Hepatocyte (in vitro differentiated cells): ENCODE results near the gene CGB3. TPM values are rescaled to one million over a fixed set of nuclear protein-coding genes. Genes with fewer than 3 reads are reported as not detected.

Experiments used
- DNase-seq: peaks from one replicate; pipeline ENCODE4 v3.0.0-alpha.2; 2016; ENCODE audit warnings: low spot score
- H2AFZ ChIP-seq: fragments of 200-600 bp; sonication (generic); 2 replicates; pipeline ENCODE4 v1.6.0; 2016; ENCODE audit warnings: antibody characterized with exemption, mild to moderate bottlenecking
- H3K27ac ChIP-seq: fragments of 200-600 bp; sonication (generic); 2 replicates; pipeline ENCODE4 v1.5.1; 2016; ENCODE audit warnings: mild to moderate bottlenecking
- H3K27me3 ChIP-seq: fragments of 200-600 bp; sonication (generic); 2 replicates; pipeline ENCODE4 v1.6.1; 2016
- H3K36me3 ChIP-seq: fragments of 200-600 bp; sonication (generic); replicated peaks from 2 replicates; pipeline ENCODE4 v1.5.1; 2016; ENCODE audit warnings: low read depth; ENCODE audit not compliant: insufficient read depth
- H3K4me1 ChIP-seq: fragments of 200-600 bp; sonication (generic); 2 replicates; pipeline ENCODE4 v1.5.1; 2016; ENCODE audit warnings: mild to moderate bottlenecking, moderate library complexity; ENCODE audit not compliant: insufficient read depth
- H3K4me2 ChIP-seq: fragments of 200-600 bp; sonication (generic); 2 replicates; pipeline ENCODE4 v1.6.0; 2016
- H3K4me3 ChIP-seq: fragments of 200-600 bp; sonication (generic); 2 replicates; pipeline ENCODE4 v1.5.1; 2016; ENCODE audit warnings: mild to moderate bottlenecking
- H3K79me2 ChIP-seq: fragments of 200-600 bp; sonication (generic); 2 replicates; pipeline ENCODE4 v1.6.0; 2017; ENCODE audit warnings: mild to moderate bottlenecking
- H3K9me2 ChIP-seq: fragments of 200-600 bp; sonication (generic); replicated peaks from 2 replicates; pipeline ENCODE4 v1.6.0; 2017; ENCODE audit warnings: mild to moderate bottlenecking; ENCODE audit not compliant: insufficient read depth
- H3K9me3 ChIP-seq: fragments of 200-600 bp; sonication (generic); 2 replicates; pipeline ENCODE4 v1.5.1; 2016; ENCODE audit warnings: low read depth, mild to moderate bottlenecking
- H4K20me1 ChIP-seq: fragments of 200-600 bp; sonication (generic); 2 replicates; pipeline ENCODE4 v1.6.0; 2016; ENCODE audit warnings: mild to moderate bottlenecking; ENCODE audit not compliant: insufficient read depth, poor library complexity, severe bottlenecking
- EZH2 ChIP-seq: fragments of 200-600 bp; sonication (generic); IDR thresholded peaks from 2 replicates; pipeline ENCODE4 v1.6.1; 2016; ENCODE audit warnings: antibody characterized with exemption, mild to moderate bottlenecking, borderline replicate concordance
- EZH2phosphoT487 ChIP-seq: fragments of 200-600 bp; sonication (generic); IDR thresholded peaks from one replicate; pipeline ENCODE4 v1.6.1; 2018; ENCODE audit warnings: antibody characterized with exemption, mild to moderate bottlenecking, low read depth, moderate library complexity; ENCODE audit not compliant: unreplicated experiment, severe bottlenecking
- WGBS: methylation state at CpG from one replicate; pipeline ENCODE4 v1.1.6; 2016; ENCODE audit warnings: low lambda C conversion rate; ENCODE audit errors: missing lambda C conversion rate; 5-methylcytosine and 5-hydroxymethylcytosine counted together
- polyA plus RNA-seq: library from polyadenylated mRNA; unstranded; fragments of >200 nt; fragmentation: Nextera tagmentation; extraction: Ambion mirVana; gene quantifications from 2 replicates; pipeline ENCODE4 v1.2.1, GENCODE V29; 2016
- total RNA-seq: library from RNA; depleted of rRNA; stranded (reverse); fragments of >200 nt; gene quantifications from 2 replicates; pipeline ENCODE4 v1.2.3, GENCODE V29; 2014
- TF ChIP-seq, protein P1 (sequence below): fragments of 200-600 bp; sonication (generic); IDR thresholded peaks from 2 replicates; pipeline ENCODE4 v1.5.1; 2016; ENCODE audit warnings: antibody characterized with exemption, mild to moderate bottlenecking; ENCODE audit not compliant: poor library complexity

Gene CGB3
- total and polyA plus RNA-seq, 2 experiments from 2014 or later = 1.1 TPM; not detected in 1

- H3K9me2 ChIP-seq = no peaks in the 10 kb centered on the region
- WGBS = 85% methylated on average over 9 of the region's 9 CpGs
- H3K79me2 ChIP-seq = no peaks in the 10 kb centered on the region
- DNase-seq = no peak
- no peak overlapping the region for H3K4me3 ChIP-seq
- no peak overlapping the region for H3K27ac ChIP-seq
- peaks cover 9% of the 10 kb centered on the region for H3K4me1 ChIP-seq
- no peaks in the 10 kb centered on the region for H3K36me3 ChIP-seq
- TF ChIP-seq, protein P1, sequence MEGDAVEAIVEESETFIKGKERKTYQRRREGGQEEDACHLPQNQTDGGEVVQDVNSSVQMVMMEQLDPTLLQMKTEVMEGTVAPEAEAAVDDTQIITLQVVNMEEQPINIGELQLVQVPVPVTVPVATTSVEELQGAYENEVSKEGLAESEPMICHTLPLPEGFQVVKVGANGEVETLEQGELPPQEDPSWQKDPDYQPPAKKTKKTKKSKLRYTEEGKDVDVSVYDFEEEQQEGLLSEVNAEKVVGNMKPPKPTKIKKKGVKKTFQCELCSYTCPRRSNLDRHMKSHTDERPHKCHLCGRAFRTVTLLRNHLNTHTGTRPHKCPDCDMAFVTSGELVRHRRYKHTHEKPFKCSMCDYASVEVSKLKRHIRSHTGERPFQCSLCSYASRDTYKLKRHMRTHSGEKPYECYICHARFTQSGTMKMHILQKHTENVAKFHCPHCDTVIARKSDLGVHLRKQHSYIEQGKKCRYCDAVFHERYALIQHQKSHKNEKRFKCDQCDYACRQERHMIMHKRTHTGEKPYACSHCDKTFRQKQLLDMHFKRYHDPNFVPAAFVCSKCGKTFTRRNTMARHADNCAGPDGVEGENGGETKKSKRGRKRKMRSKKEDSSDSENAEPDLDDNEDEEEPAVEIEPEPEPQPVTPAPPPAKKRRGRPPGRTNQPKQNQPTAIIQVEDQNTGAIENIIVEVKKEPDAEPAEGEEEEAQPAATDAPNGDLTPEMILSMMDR = no peak
- TF ChIP-seq EZH2phosphoT487 = no peak
- TF ChIP-seq EZH2 = no peak
- H3K9me3 ChIP-seq = no peaks in the 10 kb centered on the region
- H2AFZ ChIP-seq = no peak overlapping the region
- no peaks in the 10 kb centered on the region for H4K20me1 ChIP-seq
- H3K4me2 ChIP-seq = no peak overlapping the region
- peaks cover 27% of the 10 kb centered on the region for H3K27me3 ChIP-seq
Observed at GRCh38 chr19:49022116-49022515, 2.0 kb downstream of the CGB3 start.

DNA sequence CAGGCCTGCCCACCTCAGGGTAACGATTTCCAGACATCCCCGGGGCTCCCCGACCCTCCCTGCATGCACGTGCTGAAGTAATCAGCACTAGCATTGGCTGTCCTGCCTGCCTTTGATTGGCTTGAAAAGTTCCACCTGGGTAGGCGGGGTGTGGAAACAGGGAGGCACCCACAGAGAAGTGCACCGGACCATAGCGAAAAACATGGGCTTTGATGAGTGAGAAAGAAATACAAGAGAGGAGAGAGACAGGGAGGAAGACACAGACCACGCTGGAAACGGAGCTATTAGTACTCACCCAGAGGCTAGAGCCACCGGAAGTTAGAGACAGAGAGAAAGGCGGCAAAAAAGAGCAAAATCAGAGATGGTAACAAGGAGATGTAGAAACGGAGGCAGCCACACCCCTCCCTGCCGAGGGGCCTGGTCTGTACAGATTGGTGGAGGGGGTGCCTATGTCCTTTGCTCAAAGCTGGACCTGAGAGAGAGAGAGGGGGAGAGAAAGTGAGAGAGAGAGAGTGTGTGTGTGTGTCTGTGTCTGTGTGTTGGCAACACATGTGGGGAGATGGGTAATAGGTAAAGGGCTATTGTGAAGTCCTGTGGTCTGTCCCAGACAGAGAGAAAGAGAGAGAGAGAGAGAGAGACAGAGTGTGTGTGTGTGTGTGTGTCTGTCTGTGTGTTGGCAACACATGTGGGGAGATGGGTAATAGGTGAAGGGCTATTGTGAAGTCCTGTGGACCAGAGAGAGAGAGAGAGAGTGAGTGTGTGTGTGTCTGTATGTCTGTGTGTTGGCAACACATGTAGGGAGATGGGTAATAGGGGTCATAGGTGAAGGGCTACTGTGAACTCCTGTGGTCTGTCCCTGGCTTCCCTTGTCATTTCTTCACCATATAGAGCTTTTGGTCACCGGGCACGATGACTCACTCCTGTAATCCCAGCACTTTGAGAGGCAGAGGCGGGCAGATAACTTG is 2.9 kb downstream of the CGB3 start:
- Histone ChIP-seq H3K9me3 (no peaks in the 10 kb centered on the region), H3K79me2 (no peaks in the 10 kb centered on the region), H3K4me3 (no peak overlapping the region), H3K27me3 (peaks cover 27% of the 10 kb centered on the region), H3K4me2 (no peak overlapping the region), H3K4me1 (peaks cover 9% of the 10 kb centered on the region), H2AFZ (no peak overlapping the region), H3K36me3 (no peaks in the 10 kb centered on the region), H3K9me2 (no peaks in the 10 kb centered on the region), H4K20me1 (no peaks in the 10 kb centered on the region), H3K27ac (no peak overlapping the region)
- no peak for TF ChIP-seq EZH2phosphoT487
- no peak for TF ChIP-seq EZH2
- TF ChIP-seq, protein P1 = no peak
- no peak for DNase-seq
- WGBS = 48% methylated on average over 16 of the region's 16 CpGs

DNA sequence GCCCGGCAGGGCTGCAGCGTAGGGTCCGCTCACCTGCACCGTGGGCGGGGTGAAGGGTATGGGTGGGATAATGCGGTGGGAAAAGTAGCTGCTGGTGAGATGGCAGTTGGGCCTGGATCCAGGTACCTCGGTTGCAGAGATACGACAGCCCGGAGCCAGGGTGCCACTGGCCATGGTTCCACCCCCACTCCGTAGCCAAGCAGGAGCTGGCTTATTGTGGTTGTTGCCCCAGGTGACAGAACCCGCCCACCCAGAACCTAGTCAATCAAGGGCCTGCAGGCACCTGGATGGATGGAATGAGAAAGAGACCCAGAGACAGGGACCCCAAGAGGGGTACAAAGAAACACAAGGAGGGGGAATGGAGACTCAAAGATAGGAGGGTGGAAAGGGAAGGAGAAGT is 3.8 kb downstream of the CGB3 start:
- Histone ChIP-seq H2AFZ (no peak overlapping the region), H3K9me3 (no peaks in the 10 kb centered on the region), H3K4me2 (no peak overlapping the region), H3K9me2 (no peaks in the 10 kb centered on the region), H3K36me3 (no peaks in the 10 kb centered on the region), H3K79me2 (no peaks in the 10 kb centered on the region), H3K4me1 (peaks cover 9% of the 10 kb centered on the region), H3K4me3 (no peak overlapping the region), H3K27me3 (peaks cover 27% of the 10 kb centered on the region), H4K20me1 (no peaks in the 10 kb centered on the region), H3K27ac (no peak overlapping the region)
- 73% methylated on average over 11 of the region's 11 CpGs for whole genome bisulfite sequencing
- TF ChIP-seq EZH2phosphoT487 (no peak), EZH2 (no peak)
- TF ChIP-seq, protein P1 = no peak
- DNase-seq = no peak
